Peyer's patch (tissue), 4 donors: ENCODE results near the gene RELN.

Experiments used
- CTCF ChIP-seq, 6 experiments: fragments of 450-650 bp in 4 of 6; fragments of 200-600 bp in 2 of 6; sonication (generic) in 1 of 6; IDR thresholded peaks; one replicate each; pipeline ENCODE4 v1.5.1; 2017 to 2019; ENCODE audit warnings: antibody characterized with exemption in 6 of 6, mild to moderate bottlenecking in 3 of 6, moderate library complexity in 1 of 6
- POLR2A ChIP-seq, 2 donors: fragments of 450-650 bp; IDR thresholded peaks; one replicate each; pipeline ENCODE4 v1.5.1; 2017; ENCODE audit warnings: antibody characterized with exemption in 2 of 2, mild to moderate bottlenecking in 2 of 2, moderate library complexity in 2 of 2

- TF ChIP-seq POLR2A (IDR thresholded peaks at IDR 0.05) (no peak), CTCF (IDR thresholded peaks at IDR 0.05) (no peak)
These were observed 438.4 kb downstream of the RELN start for GRCh38 chr7:103551016-103551415.
